Stimulated activated CD8-positive, alpha-beta memory T cell treated with anti-CD3 and anti-CD28 coated beads, Interleukin-7, amount 100 ng/mL, for 48 hours (primary cell): ENCODE measurements around the gene ENDOV.
"Not testable (repeated sequence)": the region's sequence is repeated elsewhere in the genome, so short reads cannot be mapped to it uniquely, and the experiment has no call there.

ENCODE experiments used
- DNase-seq, 2 donors: peaks; one replicate each; pipeline ENCODE4 v3.0.0-alpha.2; 2020; ENCODE audit warnings: low read depth in 1 of 2; ENCODE audit errors: extremely low read depth in 1 of 2

Gene ENDOV

DNA sequence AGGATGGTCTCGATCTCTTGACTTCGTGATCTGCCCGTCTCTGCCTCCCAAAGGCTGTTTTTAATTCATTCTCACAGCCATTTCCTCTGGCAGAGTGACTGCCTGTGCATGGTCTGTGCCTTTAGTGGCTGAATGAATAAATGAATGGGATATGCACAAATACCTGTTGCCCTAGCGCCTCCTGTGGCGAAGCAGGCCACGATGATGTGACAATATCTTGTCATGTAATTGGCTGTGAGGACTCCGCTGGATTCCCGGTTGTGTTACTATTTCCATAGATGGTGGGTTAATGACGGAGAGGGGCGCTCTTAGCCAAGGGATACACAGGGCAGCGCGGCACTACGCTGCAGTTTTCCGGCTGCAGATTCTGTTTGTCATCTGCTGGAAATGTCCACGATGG lies 26.8 kb upstream of the ENDOV start:
- DNase-seq, result no peak

- DNase-seq, result no peak
Measured at GRCh38 chr17:80388601-80389000, 26.4 kb upstream of the ENDOV start.

DNA sequence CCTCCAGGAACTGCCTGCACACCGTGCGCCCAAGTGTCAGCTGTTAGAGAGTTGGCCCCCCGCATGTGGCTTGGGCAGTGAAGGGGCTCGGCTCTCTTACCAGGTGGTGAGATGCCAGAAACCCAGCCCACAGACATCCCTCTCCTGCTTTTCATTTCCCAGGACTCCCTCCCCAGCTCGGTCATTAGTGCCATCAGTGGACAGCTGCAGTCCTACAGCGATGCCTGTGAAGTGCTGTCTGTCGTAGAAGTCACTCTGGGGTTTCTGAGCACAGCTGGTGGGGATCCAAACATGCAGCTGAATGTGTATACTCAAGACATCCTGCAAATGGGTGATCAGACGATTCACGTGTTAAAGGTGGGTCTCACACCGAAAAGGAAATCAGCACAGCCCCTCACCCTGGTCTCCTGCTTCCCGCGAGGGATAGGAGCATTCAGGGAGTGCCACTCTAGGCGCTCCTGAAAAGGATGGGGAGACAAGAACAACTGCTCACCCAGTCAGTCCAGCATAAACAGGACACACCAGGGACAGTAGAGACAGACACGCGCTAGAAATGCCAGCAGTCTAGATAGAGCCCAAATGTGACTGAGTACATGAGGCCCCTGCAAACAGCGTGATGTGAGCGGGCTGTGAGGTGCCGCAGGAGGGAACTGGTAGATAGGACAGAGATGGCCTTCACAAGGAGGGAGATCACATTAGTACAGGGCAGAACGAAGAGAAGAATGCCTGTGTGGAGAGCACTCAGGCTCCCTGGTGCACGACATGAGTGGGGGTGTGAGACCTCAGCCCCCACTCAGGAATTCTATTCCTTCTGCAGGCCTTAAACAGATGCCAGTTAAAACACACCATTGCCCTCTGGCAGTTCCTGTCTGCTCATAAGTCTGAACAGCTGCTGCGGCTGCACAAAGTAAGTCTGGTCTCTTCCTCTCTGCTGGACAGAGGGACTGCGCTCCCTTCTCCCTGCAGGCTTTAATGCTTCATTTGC lies 25.7 kb upstream of the ENDOV start:
- no peak for DNase-seq

DNA sequence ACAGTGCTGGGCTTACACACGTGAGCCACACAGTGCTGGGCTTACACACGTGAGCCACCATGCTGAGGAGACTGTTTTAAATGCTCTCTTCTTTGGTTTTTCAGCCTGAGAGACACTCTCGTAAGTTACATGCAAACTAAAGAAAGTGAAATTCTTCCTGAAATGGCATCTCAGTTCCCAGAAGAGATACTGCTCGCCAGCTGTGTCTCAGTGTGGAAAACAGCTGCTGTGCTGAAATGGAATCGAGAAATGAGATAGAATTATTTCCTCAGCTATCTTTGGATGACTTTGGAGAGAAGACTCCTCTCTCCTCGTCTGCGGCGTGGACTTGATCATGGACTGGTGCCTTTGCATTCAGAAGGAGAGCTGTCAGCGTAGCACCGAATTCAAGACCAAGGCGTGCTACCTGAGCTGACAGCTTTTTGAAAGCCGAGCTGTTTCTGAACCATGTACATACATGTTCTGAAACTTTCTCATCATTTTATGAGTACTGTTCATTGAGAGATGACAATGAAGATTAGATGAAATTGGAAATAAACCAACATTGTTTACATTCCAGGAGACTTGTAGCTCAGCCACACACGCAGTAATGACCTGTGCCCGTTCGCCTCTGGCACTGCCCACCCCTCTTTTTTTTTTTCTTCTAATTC lies 21.6 kb upstream of the ENDOV start:
- no peak for DNase-seq

DNA sequence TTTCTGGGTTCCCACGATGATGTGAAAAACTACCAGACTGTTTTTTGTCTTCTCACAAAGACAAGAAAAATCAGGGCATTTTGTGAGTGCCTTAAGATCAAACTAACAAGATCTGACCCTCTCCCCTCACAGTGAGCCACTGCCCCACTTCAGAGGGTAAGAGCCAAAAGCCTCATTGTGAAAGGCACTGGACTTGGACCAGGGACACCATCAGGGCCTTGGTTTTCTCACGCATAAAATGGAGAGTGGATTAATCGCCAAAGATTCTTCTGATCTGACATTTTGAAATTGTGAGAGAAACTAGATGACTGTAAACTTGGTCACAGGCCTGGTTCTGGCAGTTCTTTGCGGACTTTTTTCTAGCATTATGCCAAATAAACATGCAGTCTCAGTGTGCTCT lies 21.0 kb upstream of the ENDOV start:
- DNase-seq, result no peak

- no peak for DNase-seq
Measured at GRCh38 chr17:80394629-80395216, 20.2 kb upstream of the ENDOV start.

DNA sequence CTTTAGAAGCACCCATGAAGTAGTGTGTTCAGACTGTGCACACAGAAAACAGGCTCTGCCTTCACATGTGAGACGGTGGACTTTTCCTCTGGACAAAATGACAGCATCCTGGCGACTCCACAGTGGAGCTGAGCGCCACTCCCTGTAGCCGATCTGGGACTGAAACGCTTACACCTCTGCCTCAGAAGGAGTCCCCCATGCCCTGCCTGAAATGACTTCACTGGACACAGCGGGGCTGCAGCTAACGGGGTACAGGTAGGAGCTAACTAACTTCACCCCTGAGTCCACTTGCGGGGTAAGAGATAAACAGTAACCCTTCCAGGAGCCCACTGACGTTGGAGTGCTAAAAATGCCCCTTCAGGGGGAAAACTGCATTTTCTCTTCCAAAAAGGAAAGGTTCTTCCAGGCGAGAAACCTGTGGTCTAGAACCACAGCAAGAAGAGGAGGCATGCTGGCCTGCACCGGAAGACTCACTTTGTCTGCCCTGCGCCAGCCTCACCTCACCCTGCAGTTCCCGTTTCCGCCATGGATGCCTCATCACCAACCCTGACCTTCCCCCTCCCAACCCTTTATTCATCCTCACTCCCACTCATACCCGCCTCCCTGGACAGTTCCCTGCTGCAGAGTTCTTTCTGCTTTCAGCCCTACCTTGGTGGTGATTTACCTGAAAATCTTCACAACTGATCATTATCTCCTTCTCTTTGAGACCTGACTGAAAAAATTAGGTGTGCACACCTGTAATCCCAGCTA lies 19.4 kb upstream of the ENDOV start:
- no peak for DNase-seq

- DNase-seq, result no peak
Measured at GRCh38 chr17:80396157-80397033, 18.6 kb upstream of the ENDOV start.

GRCh38 chr17:80397034-80397387 lies 18.0 kb upstream of the ENDOV start:
- DNase-seq, result no peak

DNA sequence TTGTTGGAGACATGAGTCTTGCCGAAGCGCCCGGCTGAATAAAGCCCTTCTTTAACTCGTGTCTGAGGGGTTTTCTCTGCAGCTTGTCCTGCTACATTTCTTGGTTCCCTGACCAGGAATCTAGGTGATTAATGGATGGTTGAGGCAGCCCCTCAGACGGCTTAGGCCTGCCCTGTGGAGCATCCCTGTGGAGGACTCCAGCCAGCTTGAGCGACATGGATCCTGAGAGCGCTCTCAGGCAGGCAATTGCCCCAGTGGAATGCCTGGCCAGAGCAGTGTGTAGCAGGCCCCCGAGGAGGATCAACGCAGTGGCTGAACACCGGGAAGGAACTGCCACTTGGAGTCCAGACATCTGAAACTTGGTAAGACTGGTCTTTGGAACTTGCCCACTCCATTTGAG lies 17.3 kb upstream of the ENDOV start:
- no peak for DNase-seq

DNA sequence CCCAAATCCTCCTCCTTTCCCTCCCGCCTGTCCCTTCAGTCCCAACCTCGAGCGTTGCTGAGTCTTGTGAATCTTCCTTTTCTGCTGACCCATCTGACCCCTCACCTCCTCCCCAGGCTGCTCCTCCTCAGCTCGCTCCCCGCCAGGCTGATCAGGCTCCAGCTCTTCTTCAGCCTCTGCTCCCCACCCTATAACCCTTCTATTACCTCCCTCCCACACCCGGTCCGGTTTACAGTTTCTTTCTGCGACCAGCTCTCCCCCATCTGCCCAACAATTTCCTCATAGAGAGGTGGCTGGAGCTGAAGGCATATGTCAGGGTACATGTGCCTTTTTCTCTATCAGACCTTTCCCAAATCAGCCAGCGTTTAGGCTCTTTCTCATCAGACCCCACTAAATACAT lies 13.9 kb upstream of the ENDOV start:
- DNase-seq, result not testable (repeated sequence)

GRCh38 chr17:80402102-80402501 lies 12.9 kb upstream of the ENDOV start:
- DNase-seq, result not testable (repeated sequence)

- no peak for DNase-seq
Measured at GRCh38 chr17:80402959-80403358, 12.0 kb upstream of the ENDOV start.

DNA sequence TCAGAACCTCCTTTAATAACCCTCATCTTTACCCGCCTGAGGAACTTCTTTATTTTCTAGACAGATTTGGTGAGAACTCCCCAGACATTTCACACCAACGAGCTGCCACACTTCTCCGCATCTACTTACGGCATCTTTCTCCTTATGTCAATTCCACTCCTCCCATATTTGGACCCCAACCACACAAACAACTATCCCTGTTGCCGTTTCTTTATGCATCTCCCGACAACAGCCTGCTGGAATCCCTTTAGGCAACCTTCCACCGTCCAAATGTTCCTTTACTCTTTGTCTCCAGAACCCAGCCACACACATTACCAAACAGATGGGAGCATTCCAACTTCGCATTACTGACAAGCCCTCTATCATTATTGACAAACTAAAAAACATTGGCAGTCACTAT lies 8.8 kb upstream of the ENDOV start:
- no peak for DNase-seq

DNA sequence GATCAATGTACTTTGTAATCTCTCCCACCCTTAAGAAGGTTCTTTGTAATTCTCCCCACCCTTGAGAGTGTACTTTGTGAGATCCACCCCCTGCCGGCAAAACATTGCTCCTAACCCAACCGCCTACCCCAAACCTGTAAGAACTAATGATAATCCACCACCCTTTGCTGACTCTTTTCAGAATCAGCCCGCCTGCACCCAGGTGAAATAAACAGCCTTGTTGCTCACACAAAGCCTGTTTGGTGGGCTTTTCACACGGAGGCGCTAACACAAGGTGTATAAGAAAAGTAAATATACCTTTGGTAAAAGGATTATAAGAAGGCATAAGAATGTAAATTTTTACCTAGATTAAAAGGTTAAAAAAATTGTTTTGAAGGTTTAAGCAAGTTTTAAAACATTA lies 7.0 kb upstream of the ENDOV start:
- DNase-seq, result not testable (repeated sequence)

DNA sequence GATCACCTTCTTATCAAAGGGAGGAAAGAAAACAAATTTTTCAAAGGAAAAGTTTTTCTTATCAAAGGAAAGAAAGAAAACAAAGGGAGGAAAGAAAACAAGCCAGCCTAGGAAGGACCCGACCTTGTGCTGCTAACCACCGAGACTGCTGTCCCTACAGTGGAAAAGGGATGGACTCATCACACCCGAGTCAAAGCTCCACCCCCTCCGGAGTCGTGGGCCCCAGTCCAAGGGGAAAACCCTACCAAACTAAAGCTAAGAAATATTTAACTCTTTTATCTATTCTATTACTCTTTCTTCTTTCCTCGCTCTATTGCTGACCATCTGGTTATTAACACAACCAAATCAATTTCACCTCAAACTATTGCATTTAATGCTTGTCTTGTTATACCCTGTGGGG lies 6.1 kb upstream of the ENDOV start:
- DNase-seq, result no peak

DNA sequence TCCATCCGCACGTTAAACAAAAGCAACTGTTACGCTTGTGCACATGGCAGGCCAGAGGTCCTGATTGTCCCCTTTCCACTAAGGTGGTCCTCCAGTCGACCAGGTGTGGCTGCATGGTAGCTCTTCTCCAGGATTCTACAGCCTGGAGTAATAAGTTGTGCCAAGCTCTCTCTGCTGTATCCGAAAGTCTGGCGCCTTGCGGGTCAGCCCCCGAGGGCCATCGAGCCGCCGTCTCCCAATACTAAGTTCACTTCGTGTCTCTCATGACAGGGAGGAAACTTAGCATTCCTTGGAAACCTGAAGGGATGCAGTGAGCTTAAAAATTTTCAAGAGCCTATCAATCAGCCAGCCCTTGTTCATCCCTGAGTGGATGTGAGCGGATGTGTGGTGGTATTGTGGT lies 5.3 kb upstream of the ENDOV start:
- DNase-seq, result no peak

GRCh38 chr17:80410441-80411087 lies 4.4 kb upstream of the ENDOV start:
- DNase-seq, result not testable (repeated sequence)

GRCh38 chr17:80413771-80414507 lies 1.0 kb upstream of the ENDOV start:
- no peak for DNase-seq
